ENCODE measurements around the gene CCDC124.

DNA sequence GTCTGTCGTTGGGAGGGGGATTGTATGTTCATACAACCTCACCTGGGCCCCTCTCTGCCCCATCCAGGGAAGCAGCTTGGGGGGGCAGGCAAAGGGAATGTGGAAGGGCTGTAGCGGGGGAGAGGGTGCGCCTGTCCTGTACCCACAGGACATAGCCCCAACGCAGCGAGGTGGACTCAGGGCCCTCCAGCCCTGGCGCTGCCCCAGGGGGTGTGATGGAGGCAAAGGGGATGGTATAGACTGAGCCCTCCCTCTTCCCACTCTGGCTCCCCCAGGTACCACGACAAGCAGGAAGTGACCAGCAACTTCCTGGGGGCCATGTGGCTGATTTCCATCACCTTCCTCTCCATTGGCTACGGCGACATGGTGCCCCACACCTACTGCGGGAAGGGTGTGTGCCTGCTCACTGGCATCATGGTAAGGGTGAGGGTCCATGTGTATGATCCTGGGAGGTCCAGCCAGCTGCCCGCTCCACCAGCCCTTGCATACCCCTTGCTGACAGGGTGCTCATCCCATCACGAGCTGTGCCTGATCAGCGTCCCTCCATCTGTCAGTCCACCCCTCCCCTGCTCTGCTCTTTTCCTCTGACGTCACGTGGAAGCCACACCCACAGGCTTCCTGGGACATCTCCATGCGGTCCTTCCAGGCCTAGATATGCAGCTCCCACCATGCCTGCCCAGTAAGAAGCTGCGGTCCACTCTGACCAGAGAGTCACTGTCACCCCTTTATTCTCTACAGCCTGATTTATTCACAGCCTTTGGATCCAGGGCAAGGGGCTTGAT, 52.4 kb downstream of the CCDC124 start:
- TF ChIP-seq SP1 (IDR thresholded peaks at IDR 0.05) (no peak), FOXK2 (IDR thresholded peaks at IDR 0.05) (no peak), BHLHE40 (IDR thresholded peaks at IDR 0.05; ENCODE audit: borderline replicate concordance) (no peak), ZNF384 (IDR thresholded peaks at IDR 0.05) (no peak), HDGF (IDR thresholded peaks at IDR 0.05; ENCODE audit: borderline replicate concordance) (no peak), FOXA1 (IDR thresholded peaks at IDR 0.05) (no peak), SUZ12 (IDR thresholded peaks at IDR 0.05) (no peak), ARNT (IDR thresholded peaks at IDR 0.05) (no peak), ELF4 (IDR thresholded peaks at IDR 0.05) (no peak), FOXM1 (IDR thresholded peaks at IDR 0.05; ENCODE audit: borderline replicate concordance) (no peak), TARDBP (IDR thresholded peaks at IDR 0.05) (no peak)
- TF ChIP-seq, protein P1, sequence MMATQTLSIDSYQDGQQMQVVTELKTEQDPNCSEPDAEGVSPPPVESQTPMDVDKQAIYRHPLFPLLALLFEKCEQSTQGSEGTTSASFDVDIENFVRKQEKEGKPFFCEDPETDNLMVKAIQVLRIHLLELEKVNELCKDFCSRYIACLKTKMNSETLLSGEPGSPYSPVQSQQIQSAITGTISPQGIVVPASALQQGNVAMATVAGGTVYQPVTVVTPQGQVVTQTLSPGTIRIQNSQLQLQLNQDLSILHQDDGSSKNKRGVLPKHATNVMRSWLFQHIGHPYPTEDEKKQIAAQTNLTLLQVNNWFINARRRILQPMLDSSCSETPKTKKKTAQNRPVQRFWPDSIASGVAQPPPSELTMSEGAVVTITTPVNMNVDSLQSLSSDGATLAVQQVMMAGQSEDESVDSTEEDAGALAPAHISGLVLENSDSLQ (IDR thresholded peaks at IDR 0.05): peak; percentile 4; the same call in 1 of the 2 replicates
